Fibroblast of skin of back (primary cell): Measurements from ENCODE around the gene ZNF335.
"Not testable (repeated sequence)": the region's sequence is repeated elsewhere in the genome, so short reads cannot be mapped to it uniquely, and the experiment has no call there.

ENCODE experiments used
- DNase-seq: peaks from one replicate; pipeline ENCODE4 v3.0.0-alpha.2; 2013

ZNF335 gene

GRCh38 chr20:45909336-45909808 lies 62.6 kb downstream of the ZNF335 start:
- DNase-seq = no peak

- DNase-seq = no peak
Measured at GRCh38 chr20:45908084-45908483, 63.9 kb downstream of the ZNF335 start.

- no peak for DNase-seq
Measured at GRCh38 chr20:45907219-45907948, 64.6 kb downstream of the ZNF335 start.

GRCh38 chr20:45905505-45906079 lies 66.4 kb downstream of the ZNF335 start:
- peak; percentile 69 for DNase-seq

- no peak for DNase-seq
Measured at GRCh38 chr20:45904583-45905504, 67.2 kb downstream of the ZNF335 start.

GRCh38 chr20:45902199-45902701 lies 69.8 kb downstream of the ZNF335 start:
- no peak for DNase-seq

GRCh38 chr20:45901332-45901731 lies 70.7 kb downstream of the ZNF335 start:
- DNase-seq = not testable (repeated sequence)

GRCh38 chr20:45899046-45899835 lies 72.8 kb downstream of the ZNF335 start:
- no peak for DNase-seq
